HG03159 (cell line): ENCODE measurements around the gene MAPK1.
"Not testable (repeated sequence)": the region's sequence is repeated elsewhere in the genome, so short reads cannot be mapped to it uniquely, and the experiment has no call there.

Source experiments
- ATAC-seq: cut with Tn5 transposase; IDR thresholded peaks from one replicate; pipeline ENCODE4 v1.9.1; 2021; ENCODE audit warnings: mild to moderate bottlenecking, moderate library complexity; ENCODE audit not compliant: unreplicated experiment

The MAPK1 gene

GRCh38 chr22:21730535-21731308, 136.7 kb downstream of the MAPK1 start:
- ATAC-seq: no peak

- ATAC-seq: not testable (repeated sequence)
Measured at GRCh38 chr22:21729184-21729583, 138.3 kb downstream of the MAPK1 start.

- no peak for ATAC-seq
Measured at GRCh38 chr22:21728270-21728669, 139.2 kb downstream of the MAPK1 start.

GRCh38 chr22:21727768-21728167, 139.7 kb downstream of the MAPK1 start:
- ATAC-seq: no peak

GRCh38 chr22:21727159-21727558, 140.3 kb downstream of the MAPK1 start:
- ATAC-seq: no peak

- no peak for ATAC-seq
Measured at GRCh38 chr22:21726650-21727049, 140.8 kb downstream of the MAPK1 start.

GRCh38 chr22:21725956-21726649, 141.3 kb downstream of the MAPK1 start:
- no peak for ATAC-seq

GRCh38 chr22:21724496-21724895, 142.9 kb downstream of the MAPK1 start:
- ATAC-seq: not testable (repeated sequence)

GRCh38 chr22:21721195-21721852, 146.1 kb downstream of the MAPK1 start:
- not testable (repeated sequence) for ATAC-seq

GRCh38 chr22:21720191-21720859, 147.1 kb downstream of the MAPK1 start:
- ATAC-seq: not testable (repeated sequence)

GRCh38 chr22:21719024-21719423, 148.4 kb downstream of the MAPK1 start:
- no peak for ATAC-seq

- ATAC-seq: no peak
Measured at GRCh38 chr22:21718499-21718898, 148.9 kb downstream of the MAPK1 start.

GRCh38 chr22:21716395-21717122, 150.9 kb downstream of the MAPK1 start:
- not testable (repeated sequence) for ATAC-seq

- ATAC-seq: no peak
Measured at GRCh38 chr22:21714786-21715185, 152.7 kb downstream of the MAPK1 start.

- no peak for ATAC-seq
Measured at GRCh38 chr22:21714059-21714770, 153.2 kb downstream of the MAPK1 start.

- ATAC-seq: no peak
Measured at GRCh38 chr22:21713428-21714058, 153.9 kb downstream of the MAPK1 start.

GRCh38 chr22:21712751-21713427, 154.6 kb downstream of the MAPK1 start:
- ATAC-seq: no peak

GRCh38 chr22:21711851-21712250, 155.6 kb downstream of the MAPK1 start:
- ATAC-seq: no peak

- no peak for ATAC-seq
Measured at GRCh38 chr22:21710156-21710555, 157.3 kb downstream of the MAPK1 start.
